HEK293 (cell line): ENCODE measurements around the gene CHRD.
"Not testable (repeated sequence)": the region's sequence is repeated elsewhere in the genome, so short reads cannot be mapped to it uniquely, and the experiment has no call there.

ENCODE experiments used
- CTCF ChIA-PET: fragments of 350-600 bp; formaldehyde crosslinking; extraction: SDS; loops from one replicate; lab custom pipeline; 2021; ENCODE audit warnings: antibody characterized with exemption; lab: Yijun Ruan, JAX
- POLR2A ChIA-PET: fragments of 300-600 bp; formaldehyde crosslinking; extraction: SDS; loops from one replicate; lab custom pipeline; 2020; ENCODE audit warnings: antibody characterized with exemption, inconsistent platforms; lab: Yijun Ruan, JAX
- H3K27ac ChIP-seq: fragments of 200-500 bp; sonication (Bioruptor generic); 2 replicates; pipeline ENCODE4 v1.5.1; 2014; ENCODE audit warnings: low read depth, low read length, control low read depth, inconsistent platforms; ENCODE audit errors: extremely low read depth
- H3K36me3 ChIP-seq, 2 experiments: fragments of 200-500 bp in 1 of 2; sonication (Bioruptor generic) in 1 of 2; 1 replicate in 1 of 2; 2 replicates in 1 of 2; pipeline ENCODE4 v1.5.1; 2014 to 2017; ENCODE audit warnings: inconsistent platforms in 2 of 2, low read length in 2 of 2; ENCODE audit not compliant: control insufficient read depth in 2 of 2, insufficient read depth in 1 of 2
- H3K4me1 ChIP-seq: fragments of 200-500 bp; sonication (Bioruptor generic); 2 replicates; pipeline ENCODE4 v1.5.1; 2014; ENCODE audit warnings: mild to moderate bottlenecking, low read length, inconsistent platforms; ENCODE audit not compliant: control insufficient read depth, insufficient read depth
- H3K4me3 ChIP-seq: 2 replicates; pipeline ENCODE4 v1.5.1; 2011; ENCODE audit warnings: low read depth, mild to moderate bottlenecking, control low read depth, low read length, moderate library complexity
- H3K9me3 ChIP-seq: fragments of 200-500 bp; sonication (Bioruptor generic); 2 replicates; pipeline ENCODE4 v1.5.1; 2014; ENCODE audit warnings: low read depth, low read length, inconsistent platforms; ENCODE audit not compliant: control insufficient read depth, insufficient read depth
- EGR2 ChIP-seq: fragments of 450-650 bp; formaldehyde crosslinking; IDR thresholded peaks from 2 replicates; pipeline ENCODE4 v1.5.1; 2016; ENCODE audit warnings: low read depth, missing biosample characterization, missing genetic modification characterization
- KLF1 ChIP-seq: fragments of 450-650 bp; formaldehyde crosslinking; IDR thresholded peaks from 2 replicates; pipeline ENCODE4 v1.5.1; 2016; ENCODE audit warnings: missing biosample characterization, missing genetic modification characterization
- OVOL3 ChIP-seq: fragments of 450-650 bp; formaldehyde crosslinking; IDR thresholded peaks from 2 replicates; pipeline ENCODE4 v1.5.1; 2016; ENCODE audit warnings: missing biosample characterization, missing genetic modification characterization
- PRDM4 ChIP-seq: fragments of 450-650 bp; formaldehyde crosslinking; IDR thresholded peaks from 2 replicates; pipeline ENCODE4 v1.5.1; 2017; ENCODE audit warnings: missing biosample characterization, missing genetic modification characterization
- REPIN1 ChIP-seq: fragments of 450-650 bp; formaldehyde crosslinking; IDR thresholded peaks from 2 replicates; pipeline ENCODE4 v1.5.1; 2017; ENCODE audit warnings: missing biosample characterization, missing genetic modification characterization, low read depth
- ZBTB20 ChIP-seq: fragments of 450-650 bp; formaldehyde crosslinking; IDR thresholded peaks from 2 replicates; pipeline ENCODE4 v1.5.1; 2016; ENCODE audit warnings: missing biosample characterization, missing genetic modification characterization
- ZBTB21 ChIP-seq: fragments of 450-650 bp; formaldehyde crosslinking; IDR thresholded peaks from 2 replicates; pipeline ENCODE4 v1.5.1; 2017; ENCODE audit warnings: missing biosample characterization, missing genetic modification characterization
- ZNF184 ChIP-seq: fragments of 450-650 bp; IDR thresholded peaks from 2 replicates; pipeline ENCODE4 v1.5.1; 2018; ENCODE audit warnings: missing biosample characterization, mild to moderate bottlenecking, missing genetic modification characterization
- ZNF274 ChIP-seq, 2 experiments: fragments of 200-500 bp in 1 of 2; fragments of 450-650 bp in 1 of 2; sonication (Bioruptor generic) in 1 of 2; formaldehyde crosslinking in 1 of 2; IDR thresholded peaks; 2 replicates each; pipeline versions ENCODE4 v1.5.1 to v1.6.1; 2014 to 2016; ENCODE audit warnings: borderline replicate concordance in 1 of 2, inconsistent platforms in 1 of 2, low read length in 1 of 2, missing biosample characterization in 1 of 2, missing genetic modification characterization in 1 of 2
- ZNF366 ChIP-seq: fragments of 450-650 bp; formaldehyde crosslinking; conservative IDR thresholded peaks from 2 replicates; pipeline ENCODE4 v1.5.1; 2016; ENCODE audit warnings: missing biosample characterization, missing genetic modification characterization
- ZNF48 ChIP-seq: fragments of 450-650 bp; formaldehyde crosslinking; IDR thresholded peaks from 2 replicates; pipeline ENCODE4 v1.5.1; 2016; ENCODE audit warnings: missing biosample characterization, missing genetic modification characterization
- ZNF629 ChIP-seq: fragments of 450-650 bp; formaldehyde crosslinking; IDR thresholded peaks from 2 replicates; pipeline ENCODE4 v1.5.1; 2017; ENCODE audit warnings: missing biosample characterization, missing genetic modification characterization
- ZNF654 ChIP-seq: fragments of 450-650 bp; formaldehyde crosslinking; IDR thresholded peaks from 2 replicates; pipeline ENCODE4 v1.5.1; 2016; ENCODE audit warnings: low read depth, missing biosample characterization, missing genetic modification characterization
- ZNF664 ChIP-seq: fragments of 450-650 bp; formaldehyde crosslinking; IDR thresholded peaks from 2 replicates; pipeline ENCODE4 v1.5.1; 2016; ENCODE audit warnings: missing biosample characterization, missing genetic modification characterization
- ZNF830 ChIP-seq: fragments of 450-650 bp; IDR thresholded peaks from 2 replicates; pipeline ENCODE4 v1.5.0; 2018; ENCODE audit warnings: missing biosample characterization, missing genetic modification characterization, low read depth, mild to moderate bottlenecking, moderate library complexity
- ZSCAN23 ChIP-seq: fragments of 450-650 bp; formaldehyde crosslinking; IDR thresholded peaks from 2 replicates; pipeline ENCODE4 v1.5.1; 2016; ENCODE audit warnings: missing biosample characterization, missing genetic modification characterization
- TF ChIP-seq, protein P1 (sequence below): fragments of 450-650 bp; formaldehyde crosslinking; IDR thresholded peaks from 2 replicates; pipeline ENCODE4 v1.5.1; 2016; ENCODE audit warnings: missing biosample characterization, missing genetic modification characterization
- TF ChIP-seq, protein P2 (sequence below): fragments of 450-650 bp; formaldehyde crosslinking; IDR thresholded peaks from 2 replicates; pipeline ENCODE4 v1.5.1; 2017; ENCODE audit warnings: missing biosample characterization, missing genetic modification characterization
- TF ChIP-seq, protein P3 (sequence below): fragments of 450-650 bp; formaldehyde crosslinking; IDR thresholded peaks from 2 replicates; pipeline ENCODE4 v1.5.1; 2016; ENCODE audit warnings: missing biosample characterization, missing genetic modification characterization
- TF ChIP-seq, protein P4 (sequence below): fragments of 450-650 bp; formaldehyde crosslinking; IDR thresholded peaks from 2 replicates; pipeline ENCODE4 v1.5.1; 2016; ENCODE audit warnings: missing biosample characterization, missing genetic modification characterization, borderline replicate concordance

CHRD gene

GRCh38 chr3:184338511-184338945 is 41.3 kb upstream of the CHRD start (continued):
- TF ChIP-seq, protein P1, sequence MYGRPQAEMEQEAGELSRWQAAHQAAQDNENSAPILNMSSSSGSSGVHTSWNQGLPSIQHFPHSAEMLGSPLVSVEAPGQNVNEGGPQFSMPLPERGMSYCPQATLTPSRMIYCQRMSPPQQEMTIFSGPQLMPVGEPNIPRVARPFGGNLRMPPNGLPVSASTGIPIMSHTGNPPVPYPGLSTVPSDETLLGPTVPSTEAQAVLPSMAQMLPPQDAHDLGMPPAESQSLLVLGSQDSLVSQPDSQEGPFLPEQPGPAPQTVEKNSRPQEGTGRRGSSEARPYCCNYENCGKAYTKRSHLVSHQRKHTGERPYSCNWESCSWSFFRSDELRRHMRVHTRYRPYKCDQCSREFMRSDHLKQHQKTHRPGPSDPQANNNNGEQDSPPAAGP (tag by site-specific recombination): no peak
- TF ChIP-seq ZNF48 (tag by site-specific recombination) (no peak), EGR2 (peak; percentile 73), ZNF629 (tag by site-specific recombination) (peak; percentile 72), ZBTB20 (no peak), REPIN1 (no peak)
- TF ChIP-seq, all 188 proteins: peak for 12

- TF ChIP-seq ZBTB21 (no peak), ZNF184 (tag by site-specific recombination) (no peak), ZNF664 (tag by site-specific recombination) (no peak), ZNF274 (IDR thresholded peaks at IDR 0.05; ENCODE audit: low read length) (no peak), ZNF274 (tag by site-specific recombination; IDR thresholded peaks at IDR 0.05; ENCODE audit: borderline replicate concordance) (no peak), ZSCAN23 (no peak), OVOL3 (no peak), ZNF830 (no peak), ZNF654 (tag by site-specific recombination) (no peak), KLF1 (tag by site-specific recombination) (no peak), ZNF366 (no peak), PRDM4 (no peak)
- TF ChIP-seq, protein P2, sequence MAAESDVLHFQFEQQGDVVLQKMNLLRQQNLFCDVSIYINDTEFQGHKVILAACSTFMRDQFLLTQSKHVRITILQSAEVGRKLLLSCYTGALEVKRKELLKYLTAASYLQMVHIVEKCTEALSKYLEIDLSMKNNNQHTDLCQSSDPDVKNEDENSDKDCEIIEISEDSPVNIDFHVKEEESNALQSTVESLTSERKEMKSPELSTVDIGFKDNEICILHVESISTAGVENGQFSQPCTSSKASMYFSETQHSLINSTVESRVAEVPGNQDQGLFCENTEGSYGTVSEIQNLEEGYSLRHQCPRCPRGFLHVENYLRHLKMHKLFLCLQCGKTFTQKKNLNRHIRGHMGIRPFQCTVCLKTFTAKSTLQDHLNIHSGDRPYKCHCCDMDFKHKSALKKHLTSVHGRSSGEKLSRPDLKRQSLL (tag by site-specific recombination): no peak
- TF ChIP-seq, protein P3, sequence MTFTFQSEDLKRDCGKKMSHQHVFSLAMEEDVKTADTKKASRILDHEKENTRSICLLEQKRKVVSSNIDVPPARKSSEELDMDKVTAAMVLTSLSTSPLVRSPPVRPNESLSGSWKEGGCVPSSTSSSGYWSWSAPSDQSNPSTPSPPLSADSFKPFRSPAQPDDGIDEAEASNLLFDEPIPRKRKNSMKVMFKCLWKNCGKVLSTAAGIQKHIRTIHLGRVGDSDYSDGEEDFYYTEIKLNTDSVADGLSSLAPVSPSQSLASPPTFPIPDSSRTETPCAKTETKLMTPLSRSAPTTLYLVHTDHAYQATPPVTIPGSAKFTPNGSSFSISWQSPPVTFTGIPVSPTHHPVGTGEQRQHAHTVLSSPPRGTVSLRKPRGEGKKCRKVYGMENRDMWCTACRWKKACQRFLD (tag by site-specific recombination): no peak
- TF ChIP-seq, protein P4, sequence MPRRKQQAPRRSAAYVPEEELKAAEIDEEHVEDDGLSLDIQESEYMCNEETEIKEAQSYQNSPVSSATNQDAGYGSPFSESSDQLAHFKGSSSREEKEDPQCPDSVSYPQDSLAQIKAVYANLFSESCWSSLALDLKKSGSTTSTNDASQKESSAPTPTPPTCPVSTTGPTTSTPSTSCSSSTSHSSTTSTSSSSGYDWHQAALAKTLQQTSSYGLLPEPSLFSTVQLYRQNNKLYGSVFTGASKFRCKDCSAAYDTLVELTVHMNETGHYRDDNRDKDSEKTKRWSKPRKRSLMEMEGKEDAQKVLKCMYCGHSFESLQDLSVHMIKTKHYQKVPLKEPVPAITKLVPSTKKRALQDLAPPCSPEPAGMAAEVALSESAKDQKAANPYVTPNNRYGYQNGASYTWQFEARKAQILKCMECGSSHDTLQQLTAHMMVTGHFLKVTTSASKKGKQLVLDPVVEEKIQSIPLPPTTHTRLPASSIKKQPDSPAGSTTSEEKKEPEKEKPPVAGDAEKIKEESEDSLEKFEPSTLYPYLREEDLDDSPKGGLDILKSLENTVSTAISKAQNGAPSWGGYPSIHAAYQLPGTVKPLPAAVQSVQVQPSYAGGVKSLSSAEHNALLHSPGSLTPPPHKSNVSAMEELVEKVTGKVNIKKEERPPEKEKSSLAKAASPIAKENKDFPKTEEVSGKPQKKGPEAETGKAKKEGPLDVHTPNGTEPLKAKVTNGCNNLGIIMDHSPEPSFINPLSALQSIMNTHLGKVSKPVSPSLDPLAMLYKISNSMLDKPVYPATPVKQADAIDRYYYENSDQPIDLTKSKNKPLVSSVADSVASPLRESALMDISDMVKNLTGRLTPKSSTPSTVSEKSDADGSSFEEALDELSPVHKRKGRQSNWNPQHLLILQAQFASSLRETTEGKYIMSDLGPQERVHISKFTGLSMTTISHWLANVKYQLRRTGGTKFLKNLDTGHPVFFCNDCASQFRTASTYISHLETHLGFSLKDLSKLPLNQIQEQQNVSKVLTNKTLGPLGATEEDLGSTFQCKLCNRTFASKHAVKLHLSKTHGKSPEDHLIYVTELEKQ (tag by site-specific recombination): no peak
- Histone ChIP-seq H3K4me1 (no peaks in the 10 kb centered on the region), H3K27ac (no peak overlapping the region), H3K4me3 (peak overlapping the region; percentile 11), H3K9me3 (no peaks in the 10 kb centered on the region), H3K36me3 (peaks cover 0 to 54% of the 10 kb centered on the region in 2 experiments; a peak in 1 of 3 replicates)
- CTCF ChIA-PET: interaction anchor here (0.8 kb wide), 1 partner anchor 16 kb away, joined by 3 read pairs; no protein-coding TSS in a partner anchor
- POLR2A ChIA-PET: interaction anchor here (2.0 kb wide), 1 partner anchor 33 kb away, joined by 5 read pairs; no protein-coding TSS in a partner anchor
Observed at GRCh38 chr3:184339001-184339400, 40.9 kb upstream of the CHRD start.

- H3K27ac ChIP-seq, POLR2A ChIA-PET, H3K4me1 ChIP-seq, H3K4me3 ChIP-seq, CTCF ChIA-PET, H3K9me3 ChIP-seq: not testable (repeated sequence)
- peaks cover 0 to 54% of the 10 kb centered on the region in 2 experiments; a peak in 1 of 3 replicates for H3K36me3 ChIP-seq
Observed at GRCh38 chr3:184339451-184340135, 40.3 kb upstream of the CHRD start.
